KMS-11 (cell line): Measurements from ENCODE around the gene EEF1G.

ENCODE experiments used
- H2AFZ ChIP-seq: fragments of 200-600 bp; sonication (generic); 2 replicates; pipeline ENCODE4 v1.6.1; 2016; ENCODE audit warnings: antibody characterized with exemption, mixed run types, low read depth
- H3K27ac ChIP-seq: fragments of 200-600 bp; sonication (generic); 2 replicates; pipeline ENCODE4 v1.6.1; 2016; ENCODE audit warnings: mild to moderate bottlenecking, mixed run types
- H3K27me3 ChIP-seq: fragments of 200-600 bp; sonication (generic); 2 replicates; pipeline ENCODE4 v1.6.1; 2017; ENCODE audit warnings: mild to moderate bottlenecking, low read depth, mixed run types, moderate library complexity; ENCODE audit not compliant: insufficient read depth
- H3K36me3 ChIP-seq: fragments of 200-600 bp; sonication (generic); 2 replicates; pipeline ENCODE4 v1.6.1; 2017; ENCODE audit warnings: mild to moderate bottlenecking, mixed run types; ENCODE audit not compliant: insufficient read depth
- H3K4me1 ChIP-seq: fragments of 200-600 bp; sonication (generic); 2 replicates; pipeline ENCODE4 v1.6.1; 2016; ENCODE audit warnings: mild to moderate bottlenecking, low read depth, mixed run types; ENCODE audit not compliant: poor library complexity, severe bottlenecking
- H3K4me2 ChIP-seq: fragments of 200-600 bp; sonication (generic); 2 replicates; pipeline ENCODE4 v1.7.0; 2016; ENCODE audit warnings: mild to moderate bottlenecking, mixed run types
- H3K4me3 ChIP-seq: fragments of 200-600 bp; sonication (generic); IDR thresholded peaks from 2 replicates; pipeline ENCODE4 v1.6.1; 2017; ENCODE audit warnings: low read depth, low read length, mixed read lengths; ENCODE audit not compliant: insufficient read depth
- H3K79me2 ChIP-seq: fragments of 200-600 bp; sonication (generic); 2 replicates; pipeline ENCODE4 v1.6.1; 2016; ENCODE audit warnings: low read depth, mixed run types; ENCODE audit not compliant: insufficient read depth
- H3K9ac ChIP-seq: fragments of 200-600 bp; sonication (generic); 2 replicates; pipeline ENCODE4 v1.6.1; 2016; ENCODE audit warnings: mild to moderate bottlenecking, mixed run types
- H4K20me1 ChIP-seq: fragments of 200-600 bp; sonication (generic); 2 replicates; pipeline ENCODE4 v1.6.1; 2016; ENCODE audit warnings: mild to moderate bottlenecking, mixed run types; ENCODE audit not compliant: insufficient read depth
- CTCF ChIP-seq: fragments of 200-600 bp; sonication (generic); conservative IDR thresholded peaks from 2 replicates; pipeline ENCODE4 v1.6.1; 2017; ENCODE audit warnings: low read depth, mild to moderate bottlenecking, antibody characterized with exemption, low read length, moderate library complexity, mixed read lengths

EEF1G gene

GRCh38 chr11:62536301-62536957 lies 37.3 kb downstream of the EEF1G start:
- Histone ChIP-seq H4K20me1 (peaks cover 27% of the 10 kb centered on the region), H3K36me3 (peaks cover 29% of the 10 kb centered on the region; the same call in 1 of the 2 replicates), H3K27me3 (no peaks in the 10 kb centered on the region), H3K9ac (no peak overlapping the region), H2AFZ (no peak overlapping the region), H3K4me2 (no peak overlapping the region), H3K27ac (no peak overlapping the region), H3K4me3 (no peak overlapping the region), H3K4me1 (peaks cover 29% of the 10 kb centered on the region), H3K79me2 (peaks cover 65% of the 10 kb centered on the region)
- no peak for TF ChIP-seq CTCF

- Histone ChIP-seq H2AFZ (no peak overlapping the region), H3K4me1 (peaks cover 22% of the 10 kb centered on the region), H3K79me2 (peaks cover 59% of the 10 kb centered on the region)
Measured at GRCh38 chr11:62535802-62536201, 37.9 kb downstream of the EEF1G start.

GRCh38 chr11:62534779-62535545 lies 38.7 kb downstream of the EEF1G start:
- no peak for TF ChIP-seq CTCF
- Histone ChIP-seq H3K27ac (no peak overlapping the region), H3K79me2 (peaks cover 51% of the 10 kb centered on the region), H3K4me1 (peaks cover 14% of the 10 kb centered on the region), H3K4me3 (no peak overlapping the region), H2AFZ (no peak overlapping the region), H3K27me3 (no peaks in the 10 kb centered on the region), H3K9ac (no peak overlapping the region), H3K4me2 (no peak overlapping the region), H3K36me3 (peaks cover 29% of the 10 kb centered on the region; the same call in 1 of the 2 replicates), H4K20me1 (peaks cover 15% of the 10 kb centered on the region; the same call in 1 of the 2 replicates)

More at GRCh38 chr11:62535802-62536201, 37.9 kb downstream of the EEF1G start:
- H3K27ac ChIP-seq: no peak overlapping the region
- TF ChIP-seq CTCF: no peak
- H3K36me3 ChIP-seq: peaks cover 29% of the 10 kb centered on the region; the same call in 1 of the 2 replicates
- no peak overlapping the region for H3K4me2 ChIP-seq
- no peak overlapping the region for H3K4me3 ChIP-seq
- H4K20me1 ChIP-seq: peaks cover 23% of the 10 kb centered on the region
- no peak overlapping the region for H3K9ac ChIP-seq
- no peaks in the 10 kb centered on the region for H3K27me3 ChIP-seq

GRCh38 chr11:62532096-62532495 lies 41.6 kb downstream of the EEF1G start:
- Histone ChIP-seq H3K4me1 (no peaks in the 10 kb centered on the region), H3K27ac (no peak overlapping the region), H3K9ac (no peak overlapping the region), H3K27me3 (no peaks in the 10 kb centered on the region), H3K4me2 (no peak overlapping the region), H4K20me1 (no peaks in the 10 kb centered on the region), H2AFZ (no peak overlapping the region), H3K79me2 (peaks cover 27% of the 10 kb centered on the region), H3K36me3 (peaks cover 29% of the 10 kb centered on the region; the same call in 1 of the 2 replicates), H3K4me3 (no peak overlapping the region)
- TF ChIP-seq CTCF: no peak
